Spinal cord (tissue), 10 donors: ENCODE results near the gene TMEM185B. TPM values are rescaled to one million over a fixed set of nuclear protein-coding genes. Genes with fewer than 3 reads are reported as not detected.

Experiments used
- DNase-seq, 6 donors: peaks; one replicate each; pipeline versions ENCODE4 v3.0.0 to v3.0.0-alpha.2; 2013 to 2015; ENCODE audit warnings: low spot score in 6 of 6, low read depth in 4 of 6
- H3K27ac ChIP-seq: one replicate; pipeline ENCODE4 v1.5.1; 2013; ENCODE audit warnings: low read depth, low read length, control low read depth
- H3K27me3 ChIP-seq: one replicate; pipeline ENCODE4 v1.6.1; 2013; ENCODE audit warnings: low read length; ENCODE audit not compliant: control insufficient read depth, insufficient read depth
- H3K36me3 ChIP-seq: one replicate; pipeline ENCODE4 v1.6.1; 2013; ENCODE audit warnings: low read length; ENCODE audit not compliant: control insufficient read depth, insufficient read depth
- H3K4me1 ChIP-seq: one replicate; pipeline ENCODE4 v1.6.1; 2013; ENCODE audit warnings: low read length; ENCODE audit not compliant: control insufficient read depth, insufficient read depth
- H3K4me3 ChIP-seq: one replicate; pipeline ENCODE4 v1.5.1; 2013; ENCODE audit warnings: low read depth, low read length, control low read depth
- H3K9me3 ChIP-seq: one replicate; pipeline ENCODE4 v1.6.1; 2013; ENCODE audit warnings: low read length; ENCODE audit not compliant: control insufficient read depth, insufficient read depth
- WGBS: methylation state at CpG from one replicate; pipeline ENCODE4 v1.1.5; 2013; ENCODE audit warnings: missing lambda C conversion rate; ENCODE audit not compliant: insufficient coverage; 5-methylcytosine and 5-hydroxymethylcytosine counted together
- long read RNA-seq, 4 donors: transcript quantifications; one replicate each; lab custom pipeline, GENCODE V29; 2026
- polyA plus RNA-seq, 2 donors: library from polyadenylated mRNA; unstranded; fragments of 120-200 nt; gene quantifications; one replicate each; pipeline ENCODE4 v1.2.1, GENCODE V29; 2013; ENCODE audit not compliant: insufficient read length in 2 of 2
- total RNA-seq, 2 donors: library from RNA; depleted of rRNA in 1 of 2; stranded (reverse); fragments of 120-200 nt in 1 of 2; fragments of >200 nt in 1 of 2; gene quantifications; one replicate each; pipeline versions ENCODE4 v1.2.3 to v1.2.4, GENCODE V29; 2013 to 2014
- donor health status: healthy.

The TMEM185B gene
- total RNA-seq (10 to 100 TPM; 17.2 to 20.0 TPM), polyA plus RNA-seq (10 to 100 TPM; 15.4 to 18.2 TPM)
- long read RNA-seq, donor 1, transcript TMEM185B-201 (1 exons, 2,131 nt) = major isoform, 23 of 23 reads
- long read RNA-seq, donor 1, partial matches to known transcripts = 0 of 23 reads
- long read RNA-seq, donor 1, other reads (novel, unspliced or antisense) = 0 of 23 reads
- long read RNA-seq, donor 2, transcript TMEM185B-201 (1 exons, 2,131 nt) = major isoform, 16 of 16 reads
- long read RNA-seq, donor 2, partial matches to known transcripts = 0 of 16 reads
- long read RNA-seq, donor 2, other reads (novel, unspliced or antisense) = 0 of 16 reads
- long read RNA-seq, donor 3, transcript TMEM185B-201 (1 exons, 2,131 nt) = major isoform, 13 of 13 reads
- long read RNA-seq, donor 3, partial matches to known transcripts = 0 of 13 reads
- long read RNA-seq, donor 3, other reads (novel, unspliced or antisense) = 0 of 13 reads
- long read RNA-seq, donor 4, transcript TMEM185B-201 (1 exons, 2,131 nt) = major isoform, 18 of 18 reads
- long read RNA-seq, donor 4, partial matches to known transcripts = 0 of 18 reads
- long read RNA-seq, donor 4, other reads (novel, unspliced or antisense) = 0 of 18 reads

GRCh38 chr2:120223034-120223912, at the start of gene TMEM185B:
Gene TMEM185B (minus strand): TSS chr2:120223400. CDS start chr2:120222976, 424 bp downstream.
- WGBS = under 1% methylated on average over 108 of the region's 108 CpGs
- H3K4me3 ChIP-seq = peak within 1 kb of the TSS; percentile 66

GRCh38 chr2:120271711-120272379, 48.6 kb upstream of the TMEM185B start:
- 100% methylated on average over 1 of the region's 1 CpG for WGBS
- H3K4me1 ChIP-seq = no peaks in the 10 kb centered on the region
- H3K27me3 ChIP-seq = no peaks in the 10 kb centered on the region
- no peaks in the 10 kb centered on the region for H3K36me3 ChIP-seq
- H3K9me3 ChIP-seq = no peaks in the 10 kb centered on the region
- peak in 1 of 6 donors; percentile 55 for DNase-seq
- no peak overlapping the region for H3K27ac ChIP-seq
- H3K4me3 ChIP-seq = no peak overlapping the region

More at GRCh38 chr2:120223034-120223912, at the start of gene TMEM185B:
- H3K36me3 ChIP-seq = peaks cover 15% of the 10 kb centered on the region
- no peaks in the 10 kb centered on the region for H3K27me3 ChIP-seq
- H3K27ac ChIP-seq = peak within 1 kb of the TSS; percentile 25
- peaks cover 2% of the 10 kb centered on the region for H3K9me3 ChIP-seq
- peak; percentile 57 to 95 (median 69) for DNase-seq
- peaks cover 19% of the 10 kb centered on the region for H3K4me1 ChIP-seq

DNA sequence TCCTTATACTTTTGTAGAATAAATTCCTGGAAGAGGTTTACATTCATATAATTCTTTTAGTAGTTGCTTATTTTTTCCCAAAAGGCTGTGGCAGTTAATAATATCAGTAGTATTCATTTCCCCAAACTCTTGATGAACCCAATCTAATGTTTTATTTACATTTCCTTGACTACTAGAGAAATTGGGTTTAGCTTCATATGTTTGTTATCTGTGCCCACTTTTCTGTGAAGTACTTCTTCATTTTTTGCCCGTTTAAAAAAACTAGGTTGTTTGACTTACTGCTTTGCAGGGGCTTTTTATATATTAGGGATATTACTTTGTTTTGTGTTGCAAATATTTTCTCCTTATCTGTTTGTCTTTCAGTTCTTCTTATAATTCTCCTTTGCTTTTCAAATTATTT, 46.6 kb upstream of the TMEM185B start:
- Histone ChIP-seq H3K9me3 (no peaks in the 10 kb centered on the region), H3K27ac (no peak overlapping the region), H3K27me3 (no peaks in the 10 kb centered on the region), H3K36me3 (no peaks in the 10 kb centered on the region), H3K4me1 (no peaks in the 10 kb centered on the region), H3K4me3 (no peak overlapping the region)
- no peak for DNase-seq
- no CpG with 5 or more reads among the region's 1 CpG for WGBS

DNA sequence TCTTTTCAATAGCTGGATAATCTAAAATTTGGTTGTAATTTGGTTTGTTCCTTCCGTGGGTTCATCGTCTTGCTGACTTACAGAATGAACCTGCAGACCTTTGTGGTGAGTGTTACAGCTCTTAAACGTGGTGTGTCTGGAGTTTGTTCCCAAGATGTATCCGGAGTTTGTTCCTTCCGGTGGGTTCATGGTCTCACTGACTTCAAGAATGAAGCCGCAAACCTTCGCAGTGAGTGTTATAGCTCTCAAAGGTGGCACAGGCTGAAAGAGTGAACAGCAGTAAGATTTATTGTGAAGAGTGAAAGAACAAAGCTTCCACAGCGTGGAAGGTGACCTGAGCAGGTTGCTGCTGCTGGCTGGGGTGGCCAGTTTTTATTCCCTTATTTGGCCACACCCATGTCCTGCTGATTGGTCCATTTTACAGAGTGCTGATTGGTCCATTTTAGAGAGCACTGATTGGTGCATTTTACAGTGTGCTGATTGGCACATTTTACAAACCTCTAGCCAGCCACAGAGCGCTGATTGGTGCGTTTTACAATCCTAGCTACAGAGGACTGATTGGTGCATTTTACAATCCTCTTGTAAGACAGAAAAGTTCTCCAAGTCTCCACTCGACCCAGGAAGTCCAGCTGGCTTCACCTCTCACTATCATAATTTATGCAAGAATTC, 46.0 kb upstream of the TMEM185B start:
- no peaks in the 10 kb centered on the region for H3K27me3 ChIP-seq
- no peaks in the 10 kb centered on the region for H3K36me3 ChIP-seq
- H3K9me3 ChIP-seq = no peaks in the 10 kb centered on the region
- 93% methylated on average over 10 of the region's 11 CpGs for WGBS
- no peaks in the 10 kb centered on the region for H3K4me1 ChIP-seq
- DNase-seq = no peak
- no peak overlapping the region for H3K27ac ChIP-seq
- H3K4me3 ChIP-seq = no peak overlapping the region

GRCh38 chr2:120267348-120267747, 44.1 kb upstream of the TMEM185B start:
- Histone ChIP-seq H3K27me3 (no peaks in the 10 kb centered on the region), H3K4me1 (no peaks in the 10 kb centered on the region), H3K4me3 (no peak overlapping the region), H3K36me3 (no peaks in the 10 kb centered on the region), H3K9me3 (no peaks in the 10 kb centered on the region), H3K27ac (no peak overlapping the region)
- 63% methylated on average over 5 of the region's 8 CpGs for WGBS
- no peak for DNase-seq

DNA sequence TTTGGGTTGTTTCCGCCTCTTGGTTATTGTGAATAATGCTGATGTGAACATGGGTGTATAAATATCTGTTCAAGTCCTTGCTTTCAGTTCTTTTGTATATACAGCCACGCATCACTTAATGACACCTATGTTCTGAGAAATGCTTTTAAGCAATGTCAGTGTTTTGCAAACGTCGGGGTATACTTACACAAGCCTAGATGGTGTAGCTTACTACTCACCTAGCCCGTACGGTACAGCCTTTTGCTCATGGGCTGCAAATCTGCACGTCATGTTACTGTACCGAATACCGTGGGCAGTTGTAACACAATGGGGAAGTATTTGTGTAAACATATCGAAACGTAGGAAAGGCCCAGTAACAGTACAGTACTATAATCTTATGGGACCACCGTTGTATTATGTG, 41.8 kb upstream of the TMEM185B start:
- WGBS = 91% methylated on average over 5 of the region's 12 CpGs

DNA sequence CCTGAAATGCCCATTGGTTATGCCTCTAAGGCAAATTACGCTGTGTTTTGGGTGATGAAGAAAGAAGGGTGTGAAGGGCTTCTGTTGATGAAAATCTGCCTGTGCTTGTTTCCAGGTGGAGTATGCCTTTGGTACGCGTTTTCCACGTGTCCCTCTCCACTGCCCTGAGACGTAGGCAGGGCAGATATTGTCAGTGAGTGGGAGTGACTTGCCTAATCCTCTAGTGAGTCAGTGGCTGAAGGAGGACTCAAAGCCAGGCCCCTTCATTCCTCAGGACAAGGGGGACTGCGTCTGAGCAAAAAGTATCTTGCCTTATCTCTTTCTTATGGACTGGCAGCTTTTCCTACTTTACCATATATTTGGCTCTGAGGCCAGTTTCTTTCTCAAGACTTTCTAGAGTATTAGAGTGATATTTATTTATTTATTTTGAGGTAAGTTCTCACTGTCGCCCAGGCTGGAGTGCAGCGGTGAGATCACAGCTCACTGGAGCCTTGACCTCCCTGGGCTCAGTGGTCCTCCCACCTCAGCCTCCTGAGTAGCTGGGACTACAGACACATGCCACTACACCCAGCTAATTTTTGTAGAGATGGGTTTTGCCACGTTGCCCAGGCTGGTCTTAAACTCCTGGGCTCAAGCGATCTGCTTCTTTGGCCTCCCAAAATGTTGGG, 39.7 kb upstream of the TMEM185B start:
- Histone ChIP-seq H3K27ac (no peak overlapping the region), H3K36me3 (peaks cover 9% of the 10 kb centered on the region), H3K9me3 (no peaks in the 10 kb centered on the region), H3K4me1 (no peaks in the 10 kb centered on the region), H3K4me3 (no peak overlapping the region), H3K27me3 (no peaks in the 10 kb centered on the region)
- WGBS = 85% methylated on average over 8 of the region's 10 CpGs
- DNase-seq = no peak

More for the DNA sequence above, 41.8 kb upstream of the TMEM185B start:
- no peak overlapping the region for H3K27ac ChIP-seq
- DNase-seq = no peak
- H3K27me3 ChIP-seq = no peaks in the 10 kb centered on the region
- no peak overlapping the region for H3K4me3 ChIP-seq
- H3K4me1 ChIP-seq = no peaks in the 10 kb centered on the region
- H3K9me3 ChIP-seq = no peaks in the 10 kb centered on the region
- H3K36me3 ChIP-seq = peaks cover 5% of the 10 kb centered on the region

DNA sequence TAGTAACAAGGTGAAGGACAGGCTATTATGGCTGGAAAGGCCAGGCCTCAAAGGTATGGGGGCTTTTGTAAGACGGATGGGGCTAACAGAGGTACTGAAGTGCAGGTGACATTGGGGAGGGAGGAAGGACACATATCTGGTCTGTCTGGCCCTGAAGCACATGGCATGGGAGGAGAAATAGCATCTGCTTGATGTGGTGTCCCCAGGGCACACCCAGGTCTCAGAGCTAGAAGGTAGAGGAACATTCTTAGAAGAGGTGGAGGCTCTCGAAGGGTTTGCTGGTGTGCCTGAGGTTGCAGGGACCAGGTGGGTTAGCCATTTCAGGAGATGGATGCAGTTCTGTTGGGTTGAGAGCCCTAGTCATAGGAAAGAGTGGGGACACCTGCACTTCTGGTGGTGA, 39.0 kb upstream of the TMEM185B start:
- WGBS = 69% methylated on average over 2 of the region's 2 CpGs
- no peak for DNase-seq
- H3K4me1 ChIP-seq = no peaks in the 10 kb centered on the region
- H3K27me3 ChIP-seq = no peaks in the 10 kb centered on the region
- peaks cover 9% of the 10 kb centered on the region for H3K36me3 ChIP-seq
- H3K4me3 ChIP-seq = no peak overlapping the region
- no peak overlapping the region for H3K27ac ChIP-seq
- H3K9me3 ChIP-seq = no peaks in the 10 kb centered on the region
